OCI-LY7 (cell line): ENCODE data around the gene CASKIN1. TPM values are rescaled to one million over a fixed set of nuclear protein-coding genes. Genes with fewer than 3 reads are reported as not detected.

Source experiments
- BruUV-seq: library from RNA; stranded (reverse); fragments of 400-500 nt; replicated peaks from 2 replicates; lab custom pipeline; 2021; lab: Mats Ljungman, UMichigan
- CTCF ChIA-PET: fragments of 300-600 bp; sonication (Branson Sonifier 250); formaldehyde crosslinking; loops from one replicate; lab custom pipeline; 2022; ENCODE audit warnings: antibody characterized with exemption; ENCODE audit not compliant: unreplicated experiment; lab: Charles Lee
- POLR2A ChIA-PET: fragments of 300-600 bp; sonication (Branson Sonifier 250); formaldehyde crosslinking; loops from one replicate; lab custom pipeline; 2022; ENCODE audit warnings: antibody characterized with exemption; lab: Charles Lee
- DNase-seq: peaks from one replicate; pipeline ENCODE4 v3.0.0-alpha.2; 2015; ENCODE audit warnings: low spot score
- H2AFZ ChIP-seq: fragments of 200-600 bp; sonication (generic), shearing (Covaris generic); 2 replicates; pipeline ENCODE4 v1.6.1; 2014; ENCODE audit warnings: mild to moderate bottlenecking, antibody characterized with exemption, low read length, moderate library complexity
- H3K27ac ChIP-seq: fragments of 200-600 bp; sonication (generic); 2 replicates; pipeline ENCODE4 v1.5.1; 2014; ENCODE audit warnings: mixed run types, low read depth, mild to moderate bottlenecking, moderate library complexity, low read length, inconsistent platforms; ENCODE audit not compliant: poor library complexity, severe bottlenecking
- H3K36me3 ChIP-seq: fragments of 200-600 bp; sonication (generic); 2 replicates; pipeline ENCODE4 v1.6.1; 2014; ENCODE audit warnings: mild to moderate bottlenecking, antibody characterized with exemption, low read length, moderate library complexity, mixed read lengths; ENCODE audit not compliant: insufficient read depth
- H3K4me1 ChIP-seq: fragments of 200-600 bp; sonication (generic); 2 replicates; pipeline ENCODE4 v1.5.1; 2014; ENCODE audit warnings: mild to moderate bottlenecking, low read length; ENCODE audit not compliant: insufficient read depth, poor library complexity, severe bottlenecking
- H3K4me2 ChIP-seq: fragments of 200-600 bp; sonication (generic); 2 replicates; pipeline ENCODE4 v1.6.1; 2014; ENCODE audit warnings: mild to moderate bottlenecking, low read length
- H3K4me3 ChIP-seq: fragments of 200-600 bp; sonication (generic); 2 replicates; pipeline ENCODE4 v1.5.1; 2014; ENCODE audit warnings: mild to moderate bottlenecking, low read depth, low read length; ENCODE audit not compliant: poor library complexity, severe bottlenecking
- H3K79me2 ChIP-seq: fragments of 200-600 bp; sonication (generic); 2 replicates; pipeline ENCODE4 v1.6.1; 2016; ENCODE audit warnings: low read depth, mild to moderate bottlenecking, low read length, moderate library complexity, mixed read lengths; ENCODE audit not compliant: insufficient read depth
- H3K9me2 ChIP-seq: fragments of 200-600 bp; sonication (generic); 2 replicates; pipeline ENCODE4 v1.6.1; 2016; ENCODE audit warnings: mild to moderate bottlenecking, low read length, mixed read lengths; ENCODE audit not compliant: insufficient read depth
- H3K9me3 ChIP-seq: fragments of 200-600 bp; sonication (generic); 2 replicates; pipeline ENCODE4 v1.6.1; 2014; ENCODE audit warnings: mild to moderate bottlenecking, mixed run types, low read length, mixed read lengths
- H4K20me1 ChIP-seq: fragments of 200-600 bp; sonication (generic); 2 replicates; pipeline ENCODE4 v1.6.1; 2014; ENCODE audit warnings: mild to moderate bottlenecking, antibody characterized with exemption, low read length, moderate library complexity, mixed read lengths; ENCODE audit not compliant: insufficient read depth
- CTCF ChIP-seq: fragments of 200-600 bp; sonication (generic); conservative IDR thresholded peaks from 2 replicates; pipeline ENCODE4 v1.5.1; 2014; ENCODE audit warnings: mild to moderate bottlenecking, antibody characterized with exemption, low read length, moderate library complexity, mixed read lengths
- EZH2phosphoT487 ChIP-seq: fragments of 200-600 bp; sonication (generic); IDR thresholded peaks from 2 replicates; pipeline ENCODE4 v1.6.1; 2018; ENCODE audit warnings: low read depth, borderline replicate concordance, mild to moderate bottlenecking, mixed run types, antibody characterized with exemption, low read length, moderate library complexity, mixed read lengths
- intact Hi-C: fragments of 100-400 bp; cut with micrococcal nuclease; formaldehyde crosslinking; loops from one replicate; pipeline ENCODE4 v1.10.0; 2022; ENCODE audit not compliant: unreplicated experiment
- total RNA-seq, 2 experiments: library from RNA; depleted of rRNA in 1 of 2; stranded (reverse); fragments of >200 nt in 1 of 2; shearing (Covaris generic) in 1 of 2; gene quantifications; 2 replicates each; pipeline ENCODE4 v1.2.3, GENCODE V29; 2014 to 2022

CASKIN1 gene
- total RNA-seq, 2 experiments from 2014 or later: 0.06 to 0.09 TPM

DNA sequence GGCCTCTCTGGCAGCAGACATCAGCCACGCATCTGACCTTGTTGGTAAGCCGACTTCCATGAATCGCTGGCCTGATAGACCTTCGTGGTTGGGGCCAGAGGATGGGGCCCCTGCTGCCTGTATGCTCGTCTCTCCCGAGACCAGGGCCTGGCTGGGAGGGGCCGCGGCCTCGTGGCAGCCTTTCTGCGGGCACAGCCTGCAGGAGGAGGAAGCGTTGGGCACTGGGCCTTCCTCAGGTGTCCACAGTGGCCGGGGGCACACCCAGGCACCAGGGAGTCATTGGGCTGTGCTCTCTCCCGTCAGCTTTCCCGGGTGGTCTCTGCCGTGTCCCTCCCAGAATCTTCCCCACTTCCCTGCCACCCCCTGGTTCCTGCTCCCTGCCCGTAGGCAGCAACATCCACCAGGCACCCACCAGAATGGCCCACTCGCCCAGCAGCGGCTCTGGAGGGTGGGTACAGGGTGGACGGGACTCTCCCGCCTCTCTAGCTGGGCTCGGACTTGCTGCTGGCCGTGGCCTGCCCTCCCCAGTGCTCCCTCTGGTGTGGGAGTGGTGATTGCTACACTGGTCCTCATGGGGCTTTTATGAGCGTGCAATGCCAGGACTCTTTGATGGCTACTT, 33.3 kb upstream of the CASKIN1 start:
- Histone ChIP-seq H3K9me3 (no peaks in the 10 kb centered on the region), H3K4me2 (no peak overlapping the region), H3K79me2 (peaks cover 20% of the 10 kb centered on the region; the same call in 1 of the 2 replicates), H3K9me2 (no peaks in the 10 kb centered on the region), H4K20me1 (no peaks in the 10 kb centered on the region), H3K36me3 (peaks cover 60% of the 10 kb centered on the region), H3K4me3 (no peak overlapping the region), H3K27ac (no peak overlapping the region), H2AFZ (no peak overlapping the region), H3K4me1 (peaks cover 5% of the 10 kb centered on the region)
- no peak for DNase-seq
- CTCF ChIA-PET: no interaction called here
- POLR2A ChIA-PET: no interaction called here
- no TSS peak for BruUV-seq
- TF ChIP-seq CTCF (no peak), EZH2phosphoT487 (no peak)
- intact Hi-C loops: no loop called here

- H4K20me1 ChIP-seq: 0 out of 2 replicates have a peak, but pooled peaks cover 2% of the 10 kb centered on the region
- TF ChIP-seq EZH2phosphoT487 (no peak), CTCF (no peak)
- CTCF ChIA-PET: no interaction called here
- H3K4me1 ChIP-seq: peaks cover 10% of the 10 kb centered on the region
- H3K4me2 ChIP-seq: no peak overlapping the region
- no peaks in the 10 kb centered on the region for H3K9me3 ChIP-seq
- peaks cover 55% of the 10 kb centered on the region for H3K36me3 ChIP-seq
- no peak for DNase-seq
- no peaks in the 10 kb centered on the region for H3K9me2 ChIP-seq
- no peak overlapping the region for H2AFZ ChIP-seq
- BruUV-seq: no TSS peak
- no peak overlapping the region for H3K27ac ChIP-seq
- POLR2A ChIA-PET: no interaction called here
- intact Hi-C loops: no loop called here
- peaks cover 27% of the 10 kb centered on the region for H3K79me2 ChIP-seq
- H3K4me3 ChIP-seq: no peak overlapping the region
These were observed 32.7 kb upstream of the CASKIN1 start for GRCh38 chr16:2229091-2229490.

GRCh38 chr16:2228161-2228824, 31.9 kb upstream of the CASKIN1 start:
- H2AFZ ChIP-seq: no peak overlapping the region
- peaks cover 32% of the 10 kb centered on the region for H3K79me2 ChIP-seq
- TF ChIP-seq CTCF (no peak), EZH2phosphoT487 (no peak)
- intact Hi-C loops: no loop called here
- H3K4me2 ChIP-seq: no peak overlapping the region
- H3K4me1 ChIP-seq: peaks cover 10% of the 10 kb centered on the region
- ChIA-PET POLR2A (no interaction called here), CTCF (no interaction called here)
- no peak for DNase-seq
- no peaks in the 10 kb centered on the region for H3K9me3 ChIP-seq
- H3K36me3 ChIP-seq: peaks cover 47% of the 10 kb centered on the region
- no peaks in the 10 kb centered on the region for H3K9me2 ChIP-seq
- no peak overlapping the region for H3K4me3 ChIP-seq
- H4K20me1 ChIP-seq: 0 out of 2 replicates have a peak, but pooled peaks cover 3% of the 10 kb centered on the region
- no TSS peak for BruUV-seq
- H3K27ac ChIP-seq: no peak overlapping the region
